ENCODE data around the gene SATL1. TPM values are rescaled to one million over a fixed set of nuclear protein-coding genes. Genes with fewer than 3 reads are reported as not detected.

Gene SATL1
- total and polyA plus RNA-seq, 4 experiments from 2014 or later = not detected

DNA sequence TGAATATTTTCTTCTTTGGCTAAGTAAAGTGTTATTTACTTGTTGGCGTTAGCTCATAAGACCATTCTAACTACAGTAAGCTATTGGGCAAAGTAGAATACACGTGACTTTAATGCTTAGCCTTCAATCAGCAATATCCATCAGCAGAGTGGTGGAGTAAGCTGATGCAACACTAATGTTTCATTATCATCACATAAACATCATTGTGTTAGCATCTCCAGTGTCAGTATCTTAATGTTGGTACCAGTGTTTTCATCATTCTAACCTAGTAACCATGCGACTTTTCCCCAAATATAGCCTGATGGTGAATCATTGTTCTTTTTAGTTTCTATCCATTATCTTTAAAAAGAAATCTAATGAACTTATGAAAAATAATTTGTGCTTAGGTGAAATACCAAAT, 191.4 kb downstream of the SATL1 start:
- intact Hi-C loops (cut with micrococcal nuclease) = loop anchor here (5.0 kb wide), 1 partner anchor 325 kb away; no protein-coding TSS in a partner anchor
- ChIA-PET POLR2A (ENCODE audit: partially characterized antibody) (no interaction called here), CTCF (ENCODE audit: partially characterized antibody) (interaction anchor here (1.4 kb wide), 1 partner anchor 322 kb away, joined by 3 read pairs; no protein-coding TSS in a partner anchor)
- H3K4me3 Mint-ChIP-seq = no peak overlapping the region
- no peaks in the 10 kb centered on the region for H3K9me3 ChIP-seq (ENCODE audit: control insufficient read depth in 1 of 2, low read length in 2 of 2)
- no peaks in the 10 kb centered on the region for H3K36me3 ChIP-seq (ENCODE audit: insufficient read depth, low read length)
- no peaks in the 10 kb centered on the region for H3K27me3 ChIP-seq (ENCODE audit: insufficient read depth, low read length)
- no peak overlapping the region for H3K27ac ChIP-seq (ENCODE audit: low read depth, low read length)
- H3K27ac Mint-ChIP-seq = no peak overlapping the region
- H3K4me1 ChIP-seq (ENCODE audit: insufficient read depth, low read length) = no peaks in the 10 kb centered on the region
- no peak overlapping the region for H3K4me3 ChIP-seq (ENCODE audit: low read length in 2 of 2)
- H3K27me3 Mint-ChIP-seq = no peaks in the 10 kb centered on the region
- no peaks in the 10 kb centered on the region for H3K4me1 Mint-ChIP-seq
- H3K9me3 Mint-ChIP-seq = peaks cover 0 to 2% (median 0%) of the 10 kb centered on the region in 8 donors
- no peak for DNase-seq
- H3K36me3 Mint-ChIP-seq = peaks cover 0 to 10% of the 10 kb centered on the region in 2 donors

DNA sequence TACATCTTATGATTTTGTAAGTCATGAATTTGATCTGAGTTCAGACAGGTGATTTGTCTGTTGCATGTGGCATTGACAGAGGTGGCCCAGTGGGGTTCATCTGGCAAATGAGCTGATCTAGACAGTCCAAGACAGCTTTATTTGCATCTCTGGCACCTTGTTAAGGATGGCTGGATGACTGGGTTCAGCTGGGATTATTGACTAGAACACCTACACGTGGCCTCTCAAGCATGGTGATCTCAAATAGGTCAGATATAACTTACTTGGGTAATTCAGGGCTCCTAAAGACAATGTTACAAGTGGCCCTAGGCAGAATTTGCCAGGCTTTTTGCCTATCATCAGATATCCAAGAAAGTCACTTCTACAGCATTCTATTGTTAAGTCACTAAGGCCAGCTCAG, 192.0 kb downstream of the SATL1 start:
- H3K36me3 ChIP-seq (ENCODE audit: insufficient read depth, low read length) = no peaks in the 10 kb centered on the region
- no peaks in the 10 kb centered on the region for H3K4me1 ChIP-seq (ENCODE audit: insufficient read depth, low read length)
- H3K27ac ChIP-seq (ENCODE audit: low read depth, low read length) = no peak overlapping the region
- Mint-ChIP-seq H3K36me3 (peaks cover 0 to 10% of the 10 kb centered on the region in 2 donors), H3K27me3 (no peaks in the 10 kb centered on the region), H3K4me3 (no peak overlapping the region), H3K9me3 (no peaks in the 10 kb centered on the region), H3K4me1 (no peaks in the 10 kb centered on the region), H3K27ac (no peak overlapping the region)
- H3K4me3 ChIP-seq (ENCODE audit: low read length in 2 of 2) = no peak overlapping the region
- DNase-seq = no peak
- no peaks in the 10 kb centered on the region for H3K9me3 ChIP-seq (ENCODE audit: control insufficient read depth in 1 of 2, low read length in 2 of 2)
- POLR2A ChIA-PET (ENCODE audit: partially characterized antibody) = no interaction called here
- CTCF ChIA-PET (ENCODE audit: partially characterized antibody) = no interaction called here
- intact Hi-C loops (cut with micrococcal nuclease) = loop anchor here (5.0 kb wide), 1 partner anchor 324 kb away; no protein-coding TSS in a partner anchor
- no peaks in the 10 kb centered on the region for H3K27me3 ChIP-seq (ENCODE audit: insufficient read depth, low read length)

Other genes with a start within 250 kb of the SATL1 start
- 1 to 10 TPM; 7.5 to 8.8 TPM for gene APOOL, start 239.9 kb downstream of the SATL1 start, total RNA-seq
- 1 to 10 TPM; 3.1 to 3.6 TPM for gene APOOL, start 239.9 kb downstream of the SATL1 start, polyA plus RNA-seq
- 1 to 10 TPM; 1.3 to 1.5 TPM for gene ZNF711, start 212 bp upstream of the SATL1 start, total RNA-seq
- under 1 TPM; 0.25 to 0.64 TPM for gene ZNF711, start 212 bp upstream of the SATL1 start, polyA plus RNA-seq
- gene POF1B, start 135.9 kb upstream of the SATL1 start, total RNA-seq = under 1 TPM; 0.83 to 0.90 TPM
- gene POF1B, start 135.9 kb upstream of the SATL1 start, polyA plus RNA-seq = under 1 TPM; 0.49 to 0.84 TPM